ENCODE data around the gene SDF2. TPM values are rescaled to one million over a fixed set of nuclear protein-coding genes. Genes with fewer than 3 reads are reported as not detected.

Gene SDF2
- total and polyA plus RNA-seq, 2 experiments from 2014 or later, result 32.5 to 54.6 TPM

DNA sequence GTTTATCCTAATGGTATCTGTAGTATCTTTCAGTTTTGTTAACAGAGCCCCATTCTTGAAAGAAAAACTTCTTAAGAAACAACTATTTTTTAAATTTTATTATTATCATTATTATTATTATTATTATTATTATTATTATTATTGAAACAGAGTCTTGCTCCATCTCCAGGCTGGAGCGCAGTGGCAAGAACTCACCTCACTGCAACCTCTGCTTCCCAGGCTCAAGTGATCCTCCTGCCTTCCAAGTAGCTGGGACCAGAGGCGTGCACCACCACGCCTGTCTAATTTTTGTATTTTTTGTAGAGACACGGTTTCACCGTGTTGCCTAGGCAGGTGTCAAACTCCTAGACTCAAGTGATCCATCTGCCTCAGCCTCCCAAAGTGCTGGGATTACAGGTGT, 23.7 kb upstream of the SDF2 start:
- H3K79me2 ChIP-seq (replicated peaks; ENCODE audit: insufficient read depth), result no peaks in the 10 kb centered on the region
- Mint-ChIP-seq H3K27me3 (ENCODE audit: insufficient read depth, low read depth, poor library complexity) (peaks cover 11% of the 10 kb centered on the region), H3K9me3 (no peaks in the 10 kb centered on the region; the same call in 2 of the 3 replicates), H3K4me3 (no peak overlapping the region), H3K27ac (no peak overlapping the region), H3K36me3 (ENCODE audit: low read depth) (peaks cover 98% of the 10 kb centered on the region), H3K4me1 (no peaks in the 10 kb centered on the region)
- no peak for DNase-seq (ENCODE audit: low spot score)
- peaks cover 7% of the 10 kb centered on the region for H4K20me1 ChIP-seq (replicated peaks; ENCODE audit: insufficient read depth)
- H3K9me2 ChIP-seq (ENCODE audit: insufficient read depth), result no peaks in the 10 kb centered on the region
- TF ChIP-seq STAT1 (IDR thresholded peaks at IDR 0.05; ENCODE audit: unreplicated experiment) (no peak), EZH2phosphoT487 (IDR thresholded peaks at IDR 0.05; ENCODE audit: unreplicated experiment) (no peak), CTCF (conservative IDR thresholded peaks at IDR 0.05; ENCODE audit: low read depth in 2 of 2) (no peak), EZH2 (IDR thresholded peaks at IDR 0.05; ENCODE audit: low read depth, unreplicated experiment) (no peak), ETS1 (IDR thresholded peaks at IDR 0.05) (no peak), CREB1 (CRISPR knock-in tag; IDR thresholded peaks at IDR 0.05; ENCODE audit: low read depth) (no peak)
- TF ChIP-seq, protein P1, sequence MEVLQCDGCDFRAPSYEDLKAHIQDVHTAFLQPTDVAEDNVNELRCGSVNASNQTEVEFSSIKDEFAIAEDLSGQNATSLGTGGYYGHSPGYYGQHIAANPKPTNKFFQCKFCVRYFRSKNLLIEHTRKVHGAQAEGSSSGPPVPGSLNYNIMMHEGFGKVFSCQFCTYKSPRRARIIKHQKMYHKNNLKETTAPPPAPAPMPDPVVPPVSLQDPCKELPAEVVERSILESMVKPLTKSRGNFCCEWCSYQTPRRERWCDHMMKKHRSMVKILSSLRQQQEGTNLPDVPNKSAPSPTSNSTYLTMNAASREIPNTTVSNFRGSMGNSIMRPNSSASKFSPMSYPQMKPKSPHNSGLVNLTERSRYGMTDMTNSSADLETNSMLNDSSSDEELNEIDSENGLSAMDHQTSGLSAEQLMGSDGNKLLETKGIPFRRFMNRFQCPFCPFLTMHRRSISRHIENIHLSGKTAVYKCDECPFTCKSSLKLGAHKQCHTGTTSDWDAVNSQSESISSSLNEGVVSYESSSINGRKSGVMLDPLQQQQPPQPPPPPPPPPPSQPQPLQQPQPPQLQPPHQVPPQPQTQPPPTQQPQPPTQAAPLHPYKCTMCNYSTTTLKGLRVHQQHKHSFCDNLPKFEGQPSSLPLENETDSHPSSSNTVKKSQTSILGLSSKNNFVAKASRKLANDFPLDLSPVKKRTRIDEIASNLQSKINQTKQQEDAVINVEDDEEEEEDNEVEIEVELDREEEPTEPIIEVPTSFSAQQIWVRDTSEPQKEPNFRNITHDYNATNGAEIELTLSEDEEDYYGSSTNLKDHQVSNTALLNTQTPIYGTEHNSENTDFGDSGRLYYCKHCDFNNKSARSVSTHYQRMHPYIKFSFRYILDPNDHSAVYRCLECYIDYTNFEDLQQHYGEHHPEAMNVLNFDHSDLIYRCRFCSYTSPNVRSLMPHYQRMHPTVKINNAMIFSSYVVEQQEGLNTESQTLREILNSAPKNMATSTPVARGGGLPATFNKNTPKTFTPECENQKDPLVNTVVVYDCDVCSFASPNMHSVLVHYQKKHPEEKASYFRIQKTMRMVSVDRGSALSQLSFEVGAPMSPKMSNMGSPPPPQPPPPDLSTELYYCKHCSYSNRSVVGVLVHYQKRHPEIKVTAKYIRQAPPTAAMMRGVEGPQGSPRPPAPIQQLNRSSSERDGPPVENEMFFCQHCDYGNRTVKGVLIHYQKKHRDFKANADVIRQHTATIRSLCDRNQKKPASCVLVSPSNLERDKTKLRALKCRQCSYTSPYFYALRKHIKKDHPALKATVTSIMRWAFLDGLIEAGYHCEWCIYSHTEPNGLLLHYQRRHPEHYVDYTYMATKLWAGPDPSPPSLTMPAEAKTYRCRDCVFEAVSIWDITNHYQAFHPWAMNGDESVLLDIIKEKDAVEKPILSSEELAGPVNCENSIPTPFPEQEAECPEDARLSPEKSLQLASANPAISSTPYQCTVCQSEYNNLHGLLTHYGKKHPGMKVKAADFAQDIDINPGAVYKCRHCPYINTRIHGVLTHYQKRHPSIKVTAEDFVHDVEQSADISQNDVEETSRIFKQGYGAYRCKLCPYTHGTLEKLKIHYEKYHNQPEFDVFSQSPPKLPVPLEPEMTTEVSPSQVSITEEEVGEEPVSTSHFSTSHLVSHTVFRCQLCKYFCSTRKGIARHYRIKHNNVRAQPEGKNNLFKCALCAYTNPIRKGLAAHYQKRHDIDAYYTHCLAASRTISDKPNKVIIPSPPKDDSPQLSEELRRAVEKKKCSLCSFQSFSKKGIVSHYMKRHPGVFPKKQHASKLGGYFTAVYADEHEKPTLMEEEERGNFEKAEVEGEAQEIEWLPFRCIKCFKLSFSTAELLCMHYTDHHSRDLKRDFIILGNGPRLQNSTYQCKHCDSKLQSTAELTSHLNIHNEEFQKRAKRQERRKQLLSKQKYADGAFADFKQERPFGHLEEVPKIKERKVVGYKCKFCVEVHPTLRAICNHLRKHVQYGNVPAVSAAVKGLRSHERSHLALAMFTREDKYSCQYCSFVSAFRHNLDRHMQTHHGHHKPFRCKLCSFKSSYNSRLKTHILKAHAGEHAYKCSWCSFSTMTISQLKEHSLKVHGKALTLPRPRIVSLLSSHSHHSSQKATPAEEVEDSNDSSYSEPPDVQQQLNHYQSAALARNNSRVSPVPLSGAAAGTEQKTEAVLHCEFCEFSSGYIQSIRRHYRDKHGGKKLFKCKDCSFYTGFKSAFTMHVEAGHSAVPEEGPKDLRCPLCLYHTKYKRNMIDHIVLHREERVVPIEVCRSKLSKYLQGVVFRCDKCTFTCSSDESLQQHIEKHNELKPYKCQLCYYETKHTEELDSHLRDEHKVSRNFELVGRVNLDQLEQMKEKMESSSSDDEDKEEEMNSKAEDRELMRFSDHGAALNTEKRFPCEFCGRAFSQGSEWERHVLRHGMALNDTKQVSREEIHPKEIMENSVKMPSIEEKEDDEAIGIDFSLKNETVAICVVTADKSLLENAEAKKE (CRISPR knock-in tag; IDR thresholded peaks at IDR 0.05), result no peak
- no peaks in the 10 kb centered on the region for H3K4me1 ChIP-seq (ENCODE audit: insufficient read depth)
- H3K27me3 ChIP-seq (ENCODE audit: insufficient read depth), result no peaks in the 10 kb centered on the region
- no peak overlapping the region for H2AFZ ChIP-seq
- H3K27ac ChIP-seq (ENCODE audit: low read depth), result no peak overlapping the region
- no peak overlapping the region for H3K4me3 ChIP-seq
- 0 out of 2 replicates have a peak, but pooled peaks cover 9% of the 10 kb centered on the region for H3F3A ChIP-seq (replicated peaks; ENCODE audit: low read depth)
- H3K36me3 ChIP-seq (ENCODE audit: insufficient read depth), result peaks cover 96% of the 10 kb centered on the region
- H3K4me2 ChIP-seq, result no peak overlapping the region
- no peak for ATAC-seq

Measured in GM23338 (cell line).